Loucy (cell line): Measurements from ENCODE around the gene CAMTA1.

Experiments
- H2AFZ ChIP-seq: fragments of 200-600 bp; sonication (generic); 2 replicates; pipeline ENCODE4 v1.6.0; 2016; ENCODE audit warnings: antibody characterized with exemption, mild to moderate bottlenecking, low read length, moderate library complexity
- H3F3A ChIP-seq: fragments of 200-600 bp; 2 replicates; pipeline ENCODE4 v1.6.0; 2016; ENCODE audit warnings: antibody characterized with exemption, low read depth, mild to moderate bottlenecking
- H3K27me3 ChIP-seq: fragments of 200-600 bp; sonication (generic); 2 replicates; pipeline ENCODE4 v1.6.1; 2014; ENCODE audit warnings: low read length, mild to moderate bottlenecking; ENCODE audit not compliant: insufficient read depth, poor library complexity, severe bottlenecking
- H3K36me3 ChIP-seq: fragments of 200-600 bp; sonication (generic); 2 replicates; pipeline ENCODE4 v1.6.1; 2016; ENCODE audit warnings: low read length; ENCODE audit not compliant: insufficient read depth
- H3K4me1 ChIP-seq: fragments of 200-600 bp; sonication (generic); 2 replicates; pipeline ENCODE4 v1.5.1; 2014; ENCODE audit warnings: low read length, mild to moderate bottlenecking; ENCODE audit not compliant: insufficient read depth, poor library complexity, severe bottlenecking
- H3K4me2 ChIP-seq: fragments of 200-600 bp; sonication (generic); 2 replicates; pipeline ENCODE4 v1.6.0; 2014; ENCODE audit warnings: antibody characterized with exemption, low read length, low read depth, mild to moderate bottlenecking; ENCODE audit not compliant: poor library complexity, severe bottlenecking
- H3K4me3 ChIP-seq: fragments of 200-600 bp; sonication (generic); 2 replicates; pipeline ENCODE4 v1.5.1; 2014; ENCODE audit warnings: low read length, mild to moderate bottlenecking, mixed read lengths; ENCODE audit not compliant: poor library complexity, severe bottlenecking
- H3K79me2 ChIP-seq: fragments of 200-600 bp; sonication (generic); 2 replicates; pipeline ENCODE4 v1.6.1; 2014; ENCODE audit warnings: low read length; ENCODE audit not compliant: insufficient read depth
- H3K9ac ChIP-seq: fragments of 200-600 bp; sonication (generic); 2 replicates; pipeline ENCODE4 v1.6.0; 2014; ENCODE audit warnings: mild to moderate bottlenecking, low read depth, low read length, moderate library complexity; ENCODE audit not compliant: poor library complexity, severe bottlenecking
- H3K9me2 ChIP-seq: fragments of 200-600 bp; sonication (generic); replicated peaks from 2 replicates; pipeline ENCODE4 v1.6.1; 2016; ENCODE audit warnings: low read depth, low read length, mixed read lengths
- H3K9me3 ChIP-seq: fragments of 200-600 bp; sonication (generic); 2 replicates; pipeline ENCODE4 v1.6.1; 2014; ENCODE audit warnings: mild to moderate bottlenecking, antibody characterized with exemption, low read length, low read depth; ENCODE audit not compliant: insufficient read depth
- H4K20me1 ChIP-seq: fragments of 200-600 bp; sonication (generic); 2 replicates; pipeline ENCODE4 v1.6.0; 2014; ENCODE audit warnings: antibody characterized with exemption, low read length, mild to moderate bottlenecking; ENCODE audit not compliant: insufficient read depth, poor library complexity, severe bottlenecking
- CTCF ChIP-seq: fragments of 200-600 bp; sonication (generic); conservative IDR thresholded peaks from 2 replicates; pipeline ENCODE4 v1.5.1; 2014; ENCODE audit warnings: mild to moderate bottlenecking, antibody characterized with exemption, low read length
- EZH2phosphoT487 ChIP-seq: fragments of 200-600 bp; IDR thresholded peaks from 2 replicates; pipeline ENCODE4 v1.6.1; 2018; ENCODE audit warnings: antibody characterized with exemption, mild to moderate bottlenecking, moderate library complexity, borderline replicate concordance

Gene CAMTA1

GRCh38 chr1:7679159-7679872 lies 894.1 kb downstream of the CAMTA1 start:
- no peak overlapping the region for H2AFZ ChIP-seq
- H3K9ac ChIP-seq, result no peak overlapping the region
- H3K4me1 ChIP-seq, result no peaks in the 10 kb centered on the region
- no peaks in the 10 kb centered on the region for H3K36me3 ChIP-seq
- H3K9me2 ChIP-seq, result no peaks in the 10 kb centered on the region
- TF ChIP-seq EZH2phosphoT487, result no peak
- no peak for TF ChIP-seq CTCF
- H4K20me1 ChIP-seq, result no peaks in the 10 kb centered on the region
- no peaks in the 10 kb centered on the region for H3K27me3 ChIP-seq
- no peaks in the 10 kb centered on the region for H3K79me2 ChIP-seq
- H3K9me3 ChIP-seq, result no peaks in the 10 kb centered on the region
- no peak overlapping the region for H3K4me3 ChIP-seq
- H3K4me2 ChIP-seq, result no peak overlapping the region
- no peaks in the 10 kb centered on the region for H3F3A ChIP-seq

- H3K4me1 ChIP-seq, result no peaks in the 10 kb centered on the region
- H3K4me2 ChIP-seq, result no peak overlapping the region
- H3K9me2 ChIP-seq, result no peaks in the 10 kb centered on the region
- H3K9ac ChIP-seq, result no peak overlapping the region
- H3K4me3 ChIP-seq, result no peak overlapping the region
- H3K79me2 ChIP-seq, result no peaks in the 10 kb centered on the region
- H3F3A ChIP-seq, result no peaks in the 10 kb centered on the region
- no peaks in the 10 kb centered on the region for H3K36me3 ChIP-seq
- TF ChIP-seq EZH2phosphoT487, result no peak
- H2AFZ ChIP-seq, result no peak overlapping the region
- H3K9me3 ChIP-seq, result no peaks in the 10 kb centered on the region
- no peaks in the 10 kb centered on the region for H3K27me3 ChIP-seq
- H4K20me1 ChIP-seq, result no peaks in the 10 kb centered on the region
These were observed 894.6 kb downstream of the CAMTA1 start for GRCh38 chr1:7679873-7680206.

GRCh38 chr1:7680207-7680954 lies 895.1 kb downstream of the CAMTA1 start:
- H2AFZ ChIP-seq, result no peak overlapping the region
- no peaks in the 10 kb centered on the region for H3K4me1 ChIP-seq
- H3K9ac ChIP-seq, result no peak overlapping the region

More at GRCh38 chr1:7680207-7680954, 895.1 kb downstream of the CAMTA1 start:
- Histone ChIP-seq H3K79me2 (no peaks in the 10 kb centered on the region), H3K36me3 (no peaks in the 10 kb centered on the region), H3K9me3 (no peaks in the 10 kb centered on the region), H3F3A (no peaks in the 10 kb centered on the region), H3K4me2 (no peak overlapping the region), H3K4me3 (no peak overlapping the region), H3K9me2 (no peaks in the 10 kb centered on the region), H4K20me1 (no peaks in the 10 kb centered on the region), H3K27me3 (no peaks in the 10 kb centered on the region)
- TF ChIP-seq CTCF (no peak), EZH2phosphoT487 (no peak)
